ENCODE results near the gene MTARC2.

- TF ChIP-seq POLR2AphosphoS5 (IDR thresholded peaks at IDR 0.05; ENCODE audit: low read depth, low read length): no peak
- no peak for TF ChIP-seq FOXP2 (optimal IDR thresholded peaks at IDR 0.05; ENCODE audit: borderline replicate concordance, extremely low read depth, extremely low read length, insufficient read depth)
- TF ChIP-seq REST (IDR thresholded peaks at IDR 0.05; ENCODE audit: insufficient read depth in 1 of 2, low read depth in 2 of 2, low read length in 2 of 2): no peak
- TF ChIP-seq SIN3A (IDR thresholded peaks at IDR 0.05; ENCODE audit: borderline replicate concordance, insufficient read depth, low read length): no peak
These were observed 80.0 kb downstream of the MTARC2 start for GRCh38 chr1:220828179-220828490.

Data from PFSK-1 (cell line).